ENCODE results near the gene BRPF1.

BRPF1 gene

DNA sequence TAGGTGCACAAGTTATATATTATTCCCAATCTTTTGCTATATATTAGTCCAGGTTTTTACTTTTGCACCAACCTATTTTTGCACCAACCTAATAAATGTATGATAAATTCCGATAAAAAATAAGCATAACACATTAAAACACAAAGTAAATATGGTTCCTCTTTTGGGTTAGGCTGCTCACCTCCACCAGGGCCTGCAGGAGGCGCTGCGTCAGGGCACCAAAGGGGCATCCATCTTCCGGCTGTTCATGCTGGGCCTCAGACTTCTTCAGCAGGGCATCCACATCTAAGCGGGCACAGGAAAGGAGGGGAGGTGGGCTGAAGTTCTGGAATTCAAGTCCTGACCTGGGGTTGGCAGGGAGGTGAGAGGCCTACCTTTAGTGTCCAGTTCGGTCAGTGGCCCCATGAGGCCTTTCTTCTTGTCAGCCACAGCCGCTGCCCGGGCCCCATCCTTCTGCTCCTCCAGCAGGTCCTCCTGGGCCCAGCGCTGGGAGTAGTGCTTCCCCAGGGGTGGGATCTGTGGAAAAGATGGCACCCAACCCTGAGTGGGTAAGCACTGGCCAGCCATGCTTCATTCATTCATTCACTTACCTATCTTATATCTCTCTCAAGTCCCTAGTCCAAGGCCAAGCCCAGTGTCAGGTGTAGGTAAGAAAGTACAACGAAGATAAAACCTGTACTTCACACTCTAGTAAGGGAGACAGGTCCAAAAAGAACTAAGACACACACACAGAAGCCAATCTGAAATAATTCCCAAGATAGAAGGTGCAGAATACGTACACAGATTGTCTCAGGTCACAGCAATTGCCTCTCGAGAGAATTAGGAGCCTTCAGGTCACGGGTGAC lies 55.5 kb downstream of the BRPF1 start:
- no peak for DNase-seq (ENCODE audit: low spot score)

- DNase-seq (ENCODE audit: low spot score): no peak
Measured at GRCh38 chr3:9787714-9788113, 56.2 kb downstream of the BRPF1 start.

GRCh38 chr3:9791127-9791526 lies 59.6 kb downstream of the BRPF1 start:
- DNase-seq (ENCODE audit: low spot score): no peak

GRCh38 chr3:9791790-9792404 lies 60.4 kb downstream of the BRPF1 start:
- DNase-seq (ENCODE audit: low spot score): no peak

- DNase-seq (ENCODE audit: low spot score): peak; percentile 97
Measured at GRCh38 chr3:9792405-9793160, 61.0 kb downstream of the BRPF1 start, which contains the start of the genes ARPC4 and TADA3. Gene ARPC4, plus strand, starts transcription at chr3:9793082. Its CDS starts 40 bp downstream, at chr3:9793122. Gene TADA3, minus strand, starts transcription at chr3:9792473. Its CDS starts 1,007 bp downstream, at chr3:9791466.

GRCh38 chr3:9793161-9793781 lies 61.7 kb downstream of the BRPF1 start:
- peak; percentile 52 for DNase-seq (ENCODE audit: low spot score)

- DNase-seq (ENCODE audit: low spot score): no peak
Measured at GRCh38 chr3:9794400-9794799, 62.9 kb downstream of the BRPF1 start.

DNA sequence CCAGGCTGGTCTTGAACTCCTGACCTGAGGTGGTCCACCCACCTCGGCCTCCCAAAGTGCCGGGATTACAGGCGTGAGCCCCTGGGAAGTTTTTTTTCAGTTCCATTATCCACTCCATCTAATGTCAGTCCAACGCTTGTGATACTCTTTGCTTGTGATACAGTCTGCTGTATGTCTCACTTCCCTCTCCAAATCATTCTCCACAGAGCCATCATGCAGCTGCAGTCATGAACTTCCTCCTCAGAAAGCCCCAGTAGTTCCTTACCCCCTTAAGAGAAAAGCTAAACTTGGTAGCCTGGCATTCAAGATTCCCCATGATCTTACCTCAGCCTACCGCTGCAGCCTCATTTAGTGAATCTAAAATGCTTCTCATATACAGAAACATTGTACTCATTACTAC lies 63.7 kb downstream of the BRPF1 start:
- DNase-seq (ENCODE audit: low spot score): no peak

GRCh38 chr3:9797196-9797945 lies 65.8 kb downstream of the BRPF1 start:
- DNase-seq (ENCODE audit: low spot score): no peak
